Left ventricle myocardium inferior (tissue), 1 donor: Measurements from ENCODE around the gene JAGN1. TPM values are rescaled to one million over a fixed set of nuclear protein-coding genes. Genes with fewer than 3 reads are reported as not detected.

ENCODE experiments used
- DNase-seq: peaks from one replicate; pipeline ENCODE4 v3.0.0-alpha.2; 2020
- H3K27ac ChIP-seq: fragments of 200-600 bp; replicated peaks from 2 replicates; pipeline ENCODE4 v1.8.0; 2021
- H3K27me3 ChIP-seq: fragments of 200-600 bp; 2 replicates; pipeline ENCODE4 v1.8.0; 2021; ENCODE audit warnings: low read depth
- H3K36me3 ChIP-seq: fragments of 200-600 bp; 2 replicates; pipeline ENCODE4 v1.8.0; 2021
- H3K4me1 ChIP-seq: fragments of 200-600 bp; 2 replicates; pipeline ENCODE4 v1.8.0; 2021
- H3K4me3 ChIP-seq: fragments of 200-600 bp; 2 replicates; pipeline ENCODE4 v1.8.0; 2021; ENCODE audit warnings: mild to moderate bottlenecking, moderate library complexity
- H3K9me3 ChIP-seq: fragments of 200-600 bp; replicated peaks from 2 replicates; pipeline ENCODE4 v1.8.0; 2021
- intact Hi-C: fragments of 100-400 bp; cut with micrococcal nuclease; formaldehyde crosslinking; loops from one replicate; pipeline ENCODE4 v1.11.0; 2022
- total RNA-seq: library from RNA; stranded (reverse); fragmentation: NEBNext Ultra II Directional; extraction: Animal tissue kit (Norgen Biotek cat#: 25700); gene quantifications from one replicate; pipeline ENCODE4 v1.2.1, GENCODE V29; 2021
- TF ChIP-seq, protein P1 (sequence below): fragments of 200-600 bp; IDR thresholded peaks from 2 replicates; pipeline ENCODE4 v1.8.0; 2021; ENCODE audit warnings: antibody characterized with exemption, mild to moderate bottlenecking, borderline replicate concordance
- donor health status: DM: no; HTN: yes; CAD: no; lungs with severe emphysema.

The JAGN1 gene
- total RNA-seq, 1 donor from 2014 or later: 17.5 TPM

DNA sequence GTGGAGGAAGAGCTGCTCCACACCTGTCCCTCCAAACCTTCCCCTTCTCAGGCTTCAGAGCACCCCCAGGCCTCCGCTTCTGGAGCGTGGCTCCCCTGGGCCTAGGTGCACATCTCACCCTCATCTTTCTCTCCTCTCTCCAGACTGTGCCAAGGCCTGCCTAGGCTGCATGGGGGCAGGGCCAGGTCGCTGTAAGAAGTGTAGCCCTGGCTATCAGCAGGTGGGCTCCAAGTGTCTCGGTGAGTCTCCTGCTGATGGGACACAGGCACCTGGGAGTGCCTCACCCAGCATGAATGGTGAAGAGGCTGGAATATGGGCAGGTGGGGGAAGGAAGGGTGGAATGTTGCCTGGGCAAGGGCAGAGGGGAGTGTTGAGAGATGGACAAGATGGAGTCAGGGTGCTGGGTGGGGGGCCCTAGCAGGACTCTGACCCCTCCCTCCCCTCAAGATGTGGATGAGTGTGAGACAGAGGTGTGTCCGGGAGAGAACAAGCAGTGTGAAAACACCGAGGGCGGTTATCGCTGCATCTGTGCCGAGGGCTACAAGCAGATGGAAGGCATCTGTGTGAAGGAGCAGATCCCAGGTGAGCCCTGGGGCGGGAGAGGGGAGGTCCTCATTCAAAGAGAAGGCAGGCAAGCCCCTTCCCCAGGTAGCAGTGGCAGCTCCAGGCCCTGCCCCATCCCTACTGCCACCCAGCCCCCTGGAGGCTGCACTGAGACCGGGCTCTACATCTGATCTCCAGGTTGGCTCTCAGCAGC lies 52.7 kb downstream of the JAGN1 start:
- no peak overlapping the region for H3K4me3 ChIP-seq
- H3K4me1 ChIP-seq: peaks cover 28% of the 10 kb centered on the region
- peaks cover 40% of the 10 kb centered on the region for H3K36me3 ChIP-seq
- no peaks in the 10 kb centered on the region for H3K27me3 ChIP-seq
- no peak for DNase-seq
- H3K27ac ChIP-seq: no peak overlapping the region
- H3K9me3 ChIP-seq: no peaks in the 10 kb centered on the region
- TF ChIP-seq, protein P1, sequence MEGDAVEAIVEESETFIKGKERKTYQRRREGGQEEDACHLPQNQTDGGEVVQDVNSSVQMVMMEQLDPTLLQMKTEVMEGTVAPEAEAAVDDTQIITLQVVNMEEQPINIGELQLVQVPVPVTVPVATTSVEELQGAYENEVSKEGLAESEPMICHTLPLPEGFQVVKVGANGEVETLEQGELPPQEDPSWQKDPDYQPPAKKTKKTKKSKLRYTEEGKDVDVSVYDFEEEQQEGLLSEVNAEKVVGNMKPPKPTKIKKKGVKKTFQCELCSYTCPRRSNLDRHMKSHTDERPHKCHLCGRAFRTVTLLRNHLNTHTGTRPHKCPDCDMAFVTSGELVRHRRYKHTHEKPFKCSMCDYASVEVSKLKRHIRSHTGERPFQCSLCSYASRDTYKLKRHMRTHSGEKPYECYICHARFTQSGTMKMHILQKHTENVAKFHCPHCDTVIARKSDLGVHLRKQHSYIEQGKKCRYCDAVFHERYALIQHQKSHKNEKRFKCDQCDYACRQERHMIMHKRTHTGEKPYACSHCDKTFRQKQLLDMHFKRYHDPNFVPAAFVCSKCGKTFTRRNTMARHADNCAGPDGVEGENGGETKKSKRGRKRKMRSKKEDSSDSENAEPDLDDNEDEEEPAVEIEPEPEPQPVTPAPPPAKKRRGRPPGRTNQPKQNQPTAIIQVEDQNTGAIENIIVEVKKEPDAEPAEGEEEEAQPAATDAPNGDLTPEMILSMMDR: no peak
- intact Hi-C loops: no loop called here

Other genes starting within 250 kb of the JAGN1 start
- gene MTMR14, start 241.1 kb upstream of the JAGN1 start, total RNA-seq: 42.3 TPM
- gene CPNE9, start 186.8 kb upstream of the JAGN1 start, total RNA-seq: 0.16 TPM
- gene BRPF1, start 158.9 kb upstream of the JAGN1 start, total RNA-seq: 9.4 TPM
- gene OGG1, start 140.7 kb upstream of the JAGN1 start, total RNA-seq: 9.2 TPM
- 12.3 TPM for gene CAMK1, start 120.7 kb upstream of the JAGN1 start, total RNA-seq
- gene TADA3, start 98.1 kb upstream of the JAGN1 start, total RNA-seq: 45.3 TPM
- gene ARPC4, start 97.5 kb upstream of the JAGN1 start, total RNA-seq: 52.9 TPM
- gene TTLL3, start 80.3 kb upstream of the JAGN1 start, total RNA-seq: 10.2 TPM
- 35.7 TPM for gene RPUSD3, start 46.6 kb upstream of the JAGN1 start, total RNA-seq
- 0.36 TPM for gene CIDEC, start 10.4 kb upstream of the JAGN1 start, total RNA-seq
- gene IL17RE, start 12.2 kb downstream of the JAGN1 start, total RNA-seq: 0.58 TPM
- gene IL17RC, start 26.5 kb downstream of the JAGN1 start, total RNA-seq: 35.0 TPM
- gene CRELD1, start 43.2 kb downstream of the JAGN1 start, total RNA-seq: 72.3 TPM
- gene PRRT3, start 61.8 kb downstream of the JAGN1 start, total RNA-seq: 0.47 TPM
- 84.7 TPM for gene EMC3, start 96.2 kb downstream of the JAGN1 start, total RNA-seq
- 0.77 TPM for gene FANCD2, start 135.8 kb downstream of the JAGN1 start, total RNA-seq
- gene FANCD2OS, start 217.6 kb downstream of the JAGN1 start, total RNA-seq: not detected
- gene BRK1, start 225.1 kb downstream of the JAGN1 start, total RNA-seq: 99.0 TPM